Transverse colon (tissue), 4 donors: ENCODE data around the gene SLC3A2.

Source experiments
- EP300 ChIP-seq: sonication (generic); formaldehyde crosslinking; IDR thresholded peaks from one replicate; pipeline ENCODE4 v1.6.1; 2017; ENCODE audit warnings: antibody characterized with exemption, low read depth
- POLR2A ChIP-seq: fragments of 450-650 bp; IDR thresholded peaks from one replicate; pipeline ENCODE4 v1.6.1; 2016; ENCODE audit warnings: antibody characterized with exemption, mild to moderate bottlenecking, moderate library complexity
- POLR2AphosphoS5 ChIP-seq, 3 donors: sonication (generic); formaldehyde crosslinking; IDR thresholded peaks; one replicate each; pipeline ENCODE4 v1.6.1; 2016; ENCODE audit warnings: antibody characterized with exemption in 3 of 3
- TF ChIP-seq, protein P1 (sequence below), 5 experiments: fragments of 200-600 bp in 3 of 5; fragments of 450-650 bp in 2 of 5; sonication (generic) in 3 of 5; IDR thresholded peaks; 1 replicate in 2 of 5; 2 replicates in 3 of 5; pipeline ENCODE4 v1.5.1; 2016 to 2017; ENCODE audit warnings: antibody characterized with exemption in 5 of 5, inconsistent platforms in 3 of 5, mild to moderate bottlenecking in 2 of 5, moderate library complexity in 1 of 5

DNA sequence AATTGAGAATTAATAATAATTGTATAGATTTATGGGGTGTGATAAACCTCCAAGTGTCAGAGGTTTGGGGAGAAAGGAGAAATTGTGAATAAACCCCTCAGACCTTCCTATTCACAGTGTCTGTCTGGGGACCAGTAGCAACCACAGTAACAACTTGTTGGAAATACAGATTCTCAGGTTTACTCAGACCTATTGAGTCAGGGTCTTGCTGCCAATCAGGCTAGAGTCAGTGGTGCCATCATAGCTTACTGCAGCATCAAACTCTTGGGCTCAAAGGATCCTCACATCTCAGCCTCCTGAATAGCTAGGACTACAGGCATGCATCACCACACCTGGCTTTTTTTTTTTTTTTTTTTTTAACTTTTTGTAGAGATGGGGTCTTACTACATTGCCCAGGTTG, 17.3 kb downstream of the SLC3A2 start:
- TF ChIP-seq, protein P1, sequence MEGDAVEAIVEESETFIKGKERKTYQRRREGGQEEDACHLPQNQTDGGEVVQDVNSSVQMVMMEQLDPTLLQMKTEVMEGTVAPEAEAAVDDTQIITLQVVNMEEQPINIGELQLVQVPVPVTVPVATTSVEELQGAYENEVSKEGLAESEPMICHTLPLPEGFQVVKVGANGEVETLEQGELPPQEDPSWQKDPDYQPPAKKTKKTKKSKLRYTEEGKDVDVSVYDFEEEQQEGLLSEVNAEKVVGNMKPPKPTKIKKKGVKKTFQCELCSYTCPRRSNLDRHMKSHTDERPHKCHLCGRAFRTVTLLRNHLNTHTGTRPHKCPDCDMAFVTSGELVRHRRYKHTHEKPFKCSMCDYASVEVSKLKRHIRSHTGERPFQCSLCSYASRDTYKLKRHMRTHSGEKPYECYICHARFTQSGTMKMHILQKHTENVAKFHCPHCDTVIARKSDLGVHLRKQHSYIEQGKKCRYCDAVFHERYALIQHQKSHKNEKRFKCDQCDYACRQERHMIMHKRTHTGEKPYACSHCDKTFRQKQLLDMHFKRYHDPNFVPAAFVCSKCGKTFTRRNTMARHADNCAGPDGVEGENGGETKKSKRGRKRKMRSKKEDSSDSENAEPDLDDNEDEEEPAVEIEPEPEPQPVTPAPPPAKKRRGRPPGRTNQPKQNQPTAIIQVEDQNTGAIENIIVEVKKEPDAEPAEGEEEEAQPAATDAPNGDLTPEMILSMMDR (IDR thresholded peaks at IDR 0.05): no peak
- TF ChIP-seq POLR2AphosphoS5 (IDR thresholded peaks at IDR 0.05) (no peak), EP300 (no peak), POLR2A (no peak)
